Gastrocnemius medialis (tissue), 4 donors: Measurements from ENCODE around the gene RACGAP1.

ENCODE experiments used
- CTCF ChIP-seq, 5 experiments: fragments of 450-650 bp in 3 of 5; fragments of 200-600 bp in 2 of 5; sonication (generic) in 2 of 5; IDR thresholded peaks in 4 of 5; conservative IDR thresholded peaks in 1 of 5; 1 replicate in 4 of 5; 2 replicates in 1 of 5; pipeline ENCODE4 v1.5.1; 2016 to 2019; ENCODE audit warnings: antibody characterized with exemption in 5 of 5, mild to moderate bottlenecking in 3 of 5, moderate library complexity in 3 of 5
- POLR2A ChIP-seq, 2 donors: fragments of 450-650 bp; IDR thresholded peaks; one replicate each; pipeline ENCODE4 v1.6.1; 2017; ENCODE audit warnings: antibody characterized with exemption in 2 of 2, mild to moderate bottlenecking in 2 of 2, moderate library complexity in 2 of 2

- TF ChIP-seq CTCF (IDR thresholded peaks at IDR 0.05 in 4 of 5, conservative IDR thresholded peaks at IDR 0.05 in 1 of 5), result no peak
- no peak for TF ChIP-seq POLR2A (IDR thresholded peaks at IDR 0.05)
Measured at GRCh38 chr12:49974677-49975317, 50.5 kb downstream of the RACGAP1 start.
